H1 (cell line): ENCODE measurements around the gene MDFIC. TPM values are rescaled to one million over a fixed set of nuclear protein-coding genes. Genes with fewer than 3 reads are reported as not detected.

ENCODE experiments used
- CTCF ChIA-PET: fragments of 300-600 bp; sonication (Branson Sonifier 250); formaldehyde crosslinking; loops from one replicate; lab custom pipeline; 2021; ENCODE audit not compliant: partially characterized antibody; lab: Charles Lee
- POLR2A ChIA-PET: fragments of 300-600 bp; sonication (Branson Sonifier 250); formaldehyde crosslinking; loops from one replicate; lab custom pipeline; 2021; ENCODE audit warnings: inconsistent platforms; ENCODE audit not compliant: partially characterized antibody; lab: Charles Lee
- DNase-seq, 2 experiments: peaks; one replicate each; pipeline versions ENCODE4 v3.0.0 to v3.0.0-alpha.2; 2010 to 2022; ENCODE audit warnings: low spot score in 2 of 2, low read depth in 1 of 2, mixed read lengths in 1 of 2
- FAIRE-seq: peaks from 2 replicates; lab custom pipeline; 2011; peaks lifted over from hg19 to GRCh38; lab: Jason Lieb, UNC
- H2AFZ ChIP-seq: 2 replicates; pipeline ENCODE4 v1.8.1; 2012; ENCODE audit warnings: low read length, inconsistent platforms
- H2AK5ac ChIP-seq: 2 replicates; pipeline ENCODE4 v1.6.1; 2013; ENCODE audit warnings: low read depth, low read length
- H2BK120ac ChIP-seq: replicated peaks from 2 replicates; pipeline ENCODE3; 2013; ENCODE audit warnings: low read depth, low read length, inconsistent platforms
- H2BK12ac ChIP-seq: 2 replicates; pipeline ENCODE4 v1.6.1; 2013; ENCODE audit warnings: low read depth, low read length
- H2BK15ac ChIP-seq: 2 replicates; pipeline ENCODE4 v1.6.1; 2013; ENCODE audit warnings: low read length
- H2BK20ac ChIP-seq: 2 replicates; pipeline ENCODE4 v1.6.1; 2013; ENCODE audit warnings: low read length
- H2BK5ac ChIP-seq: 2 replicates; pipeline ENCODE4 v1.6.1; 2013; ENCODE audit warnings: low read depth, low read length
- H3K14ac ChIP-seq: 2 replicates; pipeline ENCODE4 v1.6.1; 2013; ENCODE audit warnings: inconsistent platforms; ENCODE audit not compliant: insufficient read length
- H3K18ac ChIP-seq: 2 replicates; pipeline ENCODE4 v1.6.1; 2013; ENCODE audit warnings: low read length; ENCODE audit errors: extremely low read depth
- H3K23ac ChIP-seq: 2 replicates; pipeline ENCODE4 v1.6.1; 2013; ENCODE audit warnings: inconsistent platforms; ENCODE audit not compliant: insufficient read length
- H3K23me2 ChIP-seq: 2 replicates; pipeline ENCODE4 v1.6.1; 2013; ENCODE audit warnings: low read depth, low read length
- H3K27ac ChIP-seq: 2 replicates; pipeline ENCODE4 v1.6.1; 2011; ENCODE audit warnings: low read depth, low read length, inconsistent platforms
- H3K27me3 ChIP-seq, 4 experiments: replicated peaks in 1 of 4; 1 replicate in 1 of 4; 2 replicates in 3 of 4; pipeline versions ENCODE4 v1.6.1 to v1.8.1; 2011 to 2013; ENCODE audit warnings: low read length in 3 of 4, mild to moderate bottlenecking in 3 of 4, inconsistent platforms in 2 of 4, mixed read lengths in 2 of 4, moderate library complexity in 1 of 4; ENCODE audit not compliant: control insufficient read depth in 3 of 4, insufficient read depth in 3 of 4; ENCODE audit errors: extremely low read depth in 1 of 4
- H3K36me3 ChIP-seq, 4 experiments: 2 replicates each; pipeline versions ENCODE4 v1.6.1 to v1.8.1; 2011 to 2013; ENCODE audit warnings: mild to moderate bottlenecking in 4 of 4, low read length in 3 of 4, moderate library complexity in 2 of 4, control low read depth in 1 of 4, inconsistent platforms in 1 of 4; ENCODE audit not compliant: insufficient read depth in 4 of 4, control insufficient read depth in 2 of 4
- H3K4ac ChIP-seq: replicated peaks from 2 replicates; pipeline ENCODE3; 2013; ENCODE audit warnings: low read length, low read depth, mixed read lengths, inconsistent platforms; ENCODE audit not compliant: insufficient read length
- H3K4me1 ChIP-seq, 4 experiments: replicated peaks in 1 of 4; 1 replicate in 1 of 4; 2 replicates in 3 of 4; pipeline versions ENCODE4 v1.6.1 to v1.8.1; 2011 to 2013; ENCODE audit warnings: low read length in 3 of 4, inconsistent platforms in 2 of 4, mixed read lengths in 1 of 4; ENCODE audit not compliant: insufficient read depth in 4 of 4, control insufficient read depth in 3 of 4
- H3K4me2 ChIP-seq, 2 experiments: 2 replicates each; pipeline versions ENCODE4 v1.6.1 to v1.8.1; 2011 to 2013; ENCODE audit warnings: low read depth in 2 of 2, low read length in 2 of 2, control low read depth in 1 of 2, inconsistent platforms in 1 of 2, mild to moderate bottlenecking in 1 of 2; ENCODE audit not compliant: insufficient read depth in 1 of 2
- H3K4me3 ChIP-seq, 4 experiments: fragments of 200-600, 300-600 bp in 1 of 4; sonication (generic), shearing (Covaris generic), sonication (Bioruptor Twin) in 1 of 4; 2 replicates each; pipeline versions ENCODE4 v1.5.1 to v1.8.1; 2011 to 2016; ENCODE audit warnings: low read length in 4 of 4, low read depth in 3 of 4, control low read depth in 2 of 4, inconsistent platforms in 2 of 4, mild to moderate bottlenecking in 2 of 4, mixed read lengths in 1 of 4, moderate library complexity in 1 of 4; ENCODE audit not compliant: insufficient read depth in 2 of 4; ENCODE audit errors: extremely low read depth in 1 of 4
- H3K56ac ChIP-seq: replicated peaks from 2 replicates; pipeline ENCODE3; 2013; ENCODE audit warnings: low read depth, mild to moderate bottlenecking, mixed read lengths, low read length, inconsistent platforms; ENCODE audit not compliant: insufficient read length
- H3K79me1 ChIP-seq: 2 replicates; pipeline ENCODE4 v1.6.1; 2013; ENCODE audit warnings: low read depth, low read length, control low read depth
- H3K79me2 ChIP-seq, 2 experiments: 2 replicates each; pipeline versions ENCODE4 v1.6.1 to v1.8.1; 2012 to 2013; ENCODE audit warnings: low read length in 2 of 2, mild to moderate bottlenecking in 2 of 2, inconsistent platforms in 1 of 2; ENCODE audit not compliant: insufficient read depth in 2 of 2, control insufficient read depth in 1 of 2
- H3K9ac ChIP-seq, 4 experiments: replicated peaks in 1 of 4; 1 replicate in 1 of 4; 2 replicates in 3 of 4; pipeline versions ENCODE4 v1.6.1 to v1.8.1; 2011 to 2013; ENCODE audit warnings: low read depth in 3 of 4, low read length in 3 of 4, control low read depth in 2 of 4, mild to moderate bottlenecking in 2 of 4, moderate library complexity in 2 of 4, inconsistent platforms in 1 of 4; ENCODE audit errors: extremely low read depth in 1 of 4
- H3K9me3 ChIP-seq, 2 experiments: 2 replicates each; pipeline versions ENCODE4 v1.6.1 to v1.8.1; 2012 to 2013; ENCODE audit warnings: mild to moderate bottlenecking in 2 of 2, moderate library complexity in 2 of 2, control low read depth in 1 of 2, inconsistent platforms in 1 of 2, low read depth in 1 of 2, low read length in 1 of 2, mixed read lengths in 1 of 2; ENCODE audit not compliant: insufficient read depth in 2 of 2
- H4K20me1 ChIP-seq, 2 experiments: replicated peaks in 1 of 2; 2 replicates each; pipeline versions ENCODE3 to v1.8.1; 2011 to 2013; ENCODE audit warnings: inconsistent platforms in 2 of 2, low read length in 2 of 2, mild to moderate bottlenecking in 1 of 2; ENCODE audit not compliant: insufficient read depth in 2 of 2, control insufficient read depth in 1 of 2
- H4K5ac ChIP-seq: 2 replicates; pipeline ENCODE4 v1.6.1; 2013; ENCODE audit warnings: low read length, low read depth, mixed read lengths, inconsistent platforms; ENCODE audit not compliant: insufficient read length
- H4K8ac ChIP-seq: 2 replicates; pipeline ENCODE4 v1.8.0; 2013; ENCODE audit warnings: mild to moderate bottlenecking, moderate library complexity, low read length, inconsistent platforms; ENCODE audit not compliant: insufficient read depth; ENCODE audit errors: extremely low read depth
- H4K91ac ChIP-seq: replicated peaks from 2 replicates; pipeline ENCODE3; 2013; ENCODE audit warnings: low read length, mixed read lengths, inconsistent platforms; ENCODE audit not compliant: insufficient read length
- ATF2 ChIP-seq: IDR thresholded peaks from 2 replicates; pipeline ENCODE4 v1.6.1; 2012; ENCODE audit warnings: low read length, inconsistent platforms
- BACH1 ChIP-seq: IDR thresholded peaks from 2 replicates; pipeline ENCODE4 v1.6.1; 2012; ENCODE audit warnings: low read length, improper control_type of control experiment
- CBX8 ChIP-seq: fragments of 300-800, 300-1000 bp; sonication (generic); IDR thresholded peaks from 2 replicates; pipeline ENCODE4 v1.7.1; 2016; ENCODE audit warnings: low read depth, low read length, borderline replicate concordance
- CHD1 ChIP-seq: IDR thresholded peaks from 2 replicates; pipeline ENCODE4 v1.6.1; 2012; ENCODE audit warnings: low read depth, low read length, improper control_type of control experiment
- EGR1 ChIP-seq: IDR thresholded peaks from 2 replicates; pipeline ENCODE4 v1.6.1; 2011; ENCODE audit warnings: low read depth, low read length, borderline replicate concordance
- KDM4A ChIP-seq: IDR thresholded peaks from one replicate; pipeline ENCODE4 v1.7.1; 2012; ENCODE audit warnings: low read depth, mild to moderate bottlenecking, moderate library complexity, low read length, inconsistent platforms; ENCODE audit not compliant: severe bottlenecking
- MAX ChIP-seq: IDR thresholded peaks from 2 replicates; pipeline ENCODE4 v1.6.1; 2012; ENCODE audit warnings: inconsistent platforms
- NANOG ChIP-seq: IDR thresholded peaks from 2 replicates; pipeline ENCODE4 v1.6.1; 2011; ENCODE audit warnings: low read length, low read depth, mild to moderate bottlenecking, inconsistent platforms; ENCODE audit not compliant: insufficient read depth, poor library complexity, severe bottlenecking
- NRF1 ChIP-seq: IDR thresholded peaks from 2 replicates; pipeline ENCODE4 v1.6.1; 2011; ENCODE audit warnings: mild to moderate bottlenecking, low read depth, low read length, improper control_type of control experiment
- POU5F1 ChIP-seq: IDR thresholded peaks from 2 replicates; pipeline ENCODE4 v1.6.1; 2011; ENCODE audit warnings: low read depth, mild to moderate bottlenecking, low read length, moderate library complexity
- RNF2 ChIP-seq: fragments of 200-900, 300-1000 bp; sonication (generic); IDR thresholded peaks from 2 replicates; pipeline ENCODE4 v1.7.1; 2016; ENCODE audit warnings: borderline replicate concordance, low read depth, mild to moderate bottlenecking, antibody characterized with exemption, low read length; ENCODE audit not compliant: poor library complexity, severe bottlenecking; ENCODE audit errors: missing control alignments
- SP2 ChIP-seq: IDR thresholded peaks from 2 replicates; pipeline ENCODE4 v1.6.1; 2012; ENCODE audit warnings: mild to moderate bottlenecking, low read length, inconsistent platforms
- TEAD4 ChIP-seq: IDR thresholded peaks from 2 replicates; pipeline ENCODE4 v1.6.1; 2012; ENCODE audit warnings: low read depth, low read length, inconsistent platforms, mixed read lengths
- WGBS, 2 experiments: shearing (Covaris generic) in 1 of 2; methylation state at CpG; one replicate each; pipeline versions ENCODE4 v1.1.6 to v1.1.7; 2013 to 2015; ENCODE audit warnings: low lambda C conversion rate in 2 of 2, mixed read lengths in 2 of 2, inconsistent platforms in 1 of 2, low coverage in 1 of 2, missing lambda C conversion rate in 1 of 2; ENCODE audit not compliant: insufficient replicate concordance in 2 of 2, insufficient coverage in 1 of 2, insufficient read length in 1 of 2; ENCODE audit errors: extremely low coverage in 1 of 2, missing lambda C conversion rate in 1 of 2; 5-methylcytosine and 5-hydroxymethylcytosine counted together
- polyA plus RNA-seq, 7 experiments: library from polyadenylated mRNA; depleted of rRNA in 3 of 7; stranded (reverse) in 5 of 7; unstranded in 2 of 7; fragments of >200 nt in 5 of 7; fragments of 200-250 nt in 2 of 7; gene quantifications; 1 replicate in 5 of 7; 2 replicates in 1 of 7; 4 replicates in 1 of 7; pipeline versions ENCODE4 v1.2.1 to v1.2.3, GENCODE V29; 2011 to 2013; ENCODE audit warnings: missing spikeins in 2 of 7, mixed read lengths in 2 of 7
- total RNA-seq: library from RNA; stranded (reverse); fragmentation: NEBNext Ultra II Directional; extraction: Animal tissue kit (Norgen Biotek cat#: 25700); gene quantifications from 2 replicates; pipeline ENCODE4 v1.2.1, GENCODE V29; 2021

The MDFIC gene
- total and polyA plus RNA-seq, 2 of the 8 experiments (the other 6 are each of a cell fraction or from before 2014, with no cell fraction given) = 2.3 to 11.4 TPM

DNA sequence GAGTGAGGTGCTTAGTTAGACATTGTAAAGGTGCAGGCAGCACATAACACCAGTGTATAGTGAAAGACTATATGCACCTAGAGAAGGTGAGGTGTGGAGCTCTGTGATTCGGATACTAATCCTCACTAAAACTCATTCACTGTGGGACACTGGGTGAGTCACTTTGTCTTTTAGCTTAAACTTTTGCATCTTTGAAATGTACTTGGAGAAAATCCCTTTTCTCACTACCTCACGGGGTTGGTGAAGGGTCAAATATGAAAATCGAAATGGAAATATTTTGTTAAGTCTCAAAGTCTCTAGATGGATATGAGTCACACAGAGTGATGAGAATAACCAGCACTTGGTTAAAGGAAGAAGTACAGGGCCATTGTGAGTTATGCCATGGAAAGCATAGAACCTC is 38.0 kb downstream of the MDFIC start:
- Histone ChIP-seq H4K20me1 (no peaks in the 10 kb centered on the region), H3K18ac (no peak overlapping the region), H3K4ac (no peak overlapping the region), H3K4me2 (no peak overlapping the region), H3K36me3 (no peaks in the 10 kb centered on the region), H2BK5ac (no peak overlapping the region), H2AFZ (no peak overlapping the region), H4K8ac (no peak overlapping the region), H2AK5ac (no peak overlapping the region), H3K79me1 (no peaks in the 10 kb centered on the region), H2BK15ac (no peak overlapping the region), H3K79me2 (no peaks in the 10 kb centered on the region), H3K4me1 (no peaks in the 10 kb centered on the region), H2BK12ac (no peak overlapping the region), H3K14ac (no peak overlapping the region), H4K91ac (no peak overlapping the region), H3K4me3 (no peak overlapping the region), H3K27ac (no peak overlapping the region), H3K9me3 (no peaks in the 10 kb centered on the region), H3K9ac (no peak overlapping the region), H3K23me2 (no peaks in the 10 kb centered on the region; the same call in 1 of the 2 replicates), H3K23ac (no peak overlapping the region), H3K27me3 (no peaks in the 10 kb centered on the region), H3K56ac (no peak overlapping the region), H4K5ac (no peak overlapping the region), H2BK120ac (no peak overlapping the region), H2BK20ac (no peak overlapping the region)
- FAIRE-seq = no peak
- POLR2A ChIA-PET = no interaction called here
- CTCF ChIA-PET = no interaction called here
- 86% methylated on average over 3 of the region's 3 CpGs; no CpG with 5 or more reads in 1 of the 2 experiments for WGBS, 2 experiments
- no peak for DNase-seq
- TF ChIP-seq KDM4A = no peak
- TF ChIP-seq EGR1 = no peak
- no peak for TF ChIP-seq RNF2
- no peak for TF ChIP-seq CBX8
- no peak for TF ChIP-seq SP2
- TF ChIP-seq BACH1 = no peak
- TF ChIP-seq POU5F1 = no peak
- no peak for TF ChIP-seq TEAD4
- TF ChIP-seq NANOG = no peak
- no peak for TF ChIP-seq NRF1
- TF ChIP-seq ATF2 = no peak
- TF ChIP-seq MAX = no peak
- TF ChIP-seq CHD1 = no peak
